GM12878 (cell line): ENCODE results near the gene ACTR2. TPM values are rescaled to one million over a fixed set of nuclear protein-coding genes. Genes with fewer than 3 reads are reported as not detected.

ENCODE experiments used
- ATAC-seq: fragments of 200-7000 bp; cut with Tn5 transposase; 3 replicates; pipeline ENCODE4 v1.9.1; 2020; ENCODE audit warnings: mild to moderate bottlenecking, moderate library complexity
- BruUV-seq: library from RNA; stranded (reverse); fragments of 400-500 nt; replicated peaks from 2 replicates; lab custom pipeline; 2021; lab: Mats Ljungman, UMichigan
- CTCF ChIA-PET: fragments of 300-600 bp; sonication (Branson Sonifier 250); formaldehyde crosslinking; extraction: SDS; loops from one replicate; lab custom pipeline; 2021; ENCODE audit warnings: inconsistent platforms; lab: Yijun Ruan, JAX
- POLR2A ChIA-PET: fragments of 350-600 bp; formaldehyde crosslinking; extraction: SDS; loops from one replicate; lab custom pipeline; 2021; ENCODE audit warnings: inconsistent platforms; lab: Charles Lee
- RAD21 ChIA-PET: fragments of 300-600 bp; sonication (Branson Sonifier 250); formaldehyde crosslinking; loops from one replicate; lab custom pipeline; 2023; ENCODE audit warnings: antibody characterized with exemption; ENCODE audit not compliant: unreplicated experiment; lab: Charles Lee
- SMC1A ChIA-PET: fragments of 300-600 bp; sonication (Branson Sonifier 250); formaldehyde crosslinking; loops from one replicate; lab custom pipeline; 2023; ENCODE audit not compliant: unreplicated experiment, uncharacterized antibody; lab: Charles Lee
- DNase-seq: peaks from one replicate; pipeline ENCODE4 v3.0.0-alpha.2; 2011; ENCODE audit warnings: low read depth, low spot score
- FAIRE-seq: peaks from 3 replicates; lab custom pipeline; 2011; peaks lifted over from hg19 to GRCh38; lab: Jason Lieb, UNC
- H2AFZ ChIP-seq: 2 replicates; pipeline ENCODE4 v1.6.0; 2011; ENCODE audit warnings: low read depth, low read length, control low read depth; ENCODE audit not compliant: control insufficient read depth
- H3K27ac ChIP-seq: 2 replicates; pipeline ENCODE4 v1.5.1; 2011; ENCODE audit warnings: control low read depth; ENCODE audit not compliant: control insufficient read depth, insufficient read depth
- H3K27me3 ChIP-seq, 2 experiments: replicated peaks in 1 of 2; 2 replicates each; pipeline versions ENCODE4 v1.6.0 to v1.6.1; 2011; ENCODE audit warnings: low read length in 1 of 2; ENCODE audit not compliant: control insufficient read depth in 2 of 2, insufficient read depth in 2 of 2
- H3K36me3 ChIP-seq, 2 experiments: 2 replicates each; pipeline ENCODE4 v1.5.1; 2011; ENCODE audit warnings: low read length in 1 of 2; ENCODE audit not compliant: control insufficient read depth in 2 of 2, insufficient read depth in 2 of 2
- H3K4me1 ChIP-seq: 2 replicates; pipeline ENCODE4 v1.6.1; 2011; ENCODE audit warnings: mild to moderate bottlenecking, low read length, moderate library complexity, mixed read lengths; ENCODE audit not compliant: control insufficient read depth, insufficient read depth
- H3K4me2 ChIP-seq: 2 replicates; pipeline ENCODE4 v1.6.0; 2011; ENCODE audit warnings: control low read depth; ENCODE audit not compliant: control insufficient read depth, insufficient read depth
- H3K4me3 ChIP-seq: fragments of 200-600 bp; sonication (generic); 2 replicates; pipeline ENCODE4 v1.5.1; 2016
- H3K79me2 ChIP-seq: 2 replicates; pipeline ENCODE4 v1.6.0; 2011; ENCODE audit warnings: low read length; ENCODE audit not compliant: control insufficient read depth, insufficient read depth
- H3K9ac ChIP-seq: 2 replicates; pipeline ENCODE4 v1.8.0; 2011; ENCODE audit warnings: low read length, control low read depth, mixed read lengths; ENCODE audit not compliant: control insufficient read depth, insufficient read depth
- H3K9me3 ChIP-seq: replicated peaks from 3 replicates; pipeline ENCODE4 v1.5.1; 2011; ENCODE audit warnings: mild to moderate bottlenecking, low read length; ENCODE audit not compliant: control insufficient read depth, insufficient read depth
- H4K20me1 ChIP-seq: 2 replicates; pipeline ENCODE4 v1.6.0; 2011; ENCODE audit not compliant: control insufficient read depth, insufficient read depth
- ASH2L ChIP-seq: fragments of 300-600, 200-600 bp; sonication (generic); IDR thresholded peaks from 2 replicates; pipeline ENCODE4 v1.6.1; 2017; ENCODE audit warnings: low read depth, mild to moderate bottlenecking, borderline replicate concordance
- BACH1 ChIP-seq: fragments of 450-650 bp; IDR thresholded peaks from 2 replicates; pipeline ENCODE4 v1.6.1; 2017; ENCODE audit warnings: mild to moderate bottlenecking, borderline replicate concordance
- CTCF ChIP-seq, 3 experiments: IDR thresholded peaks in 2 of 3; conservative IDR thresholded peaks in 1 of 3; 2 replicates each; pipeline ENCODE4 v1.5.1; 2011; ENCODE audit warnings: low read depth in 3 of 3, low read length in 3 of 3, mild to moderate bottlenecking in 3 of 3, control low read depth in 2 of 3, moderate library complexity in 2 of 3, inconsistent platforms in 1 of 3, mixed read lengths in 1 of 3; ENCODE audit not compliant: control insufficient read depth in 2 of 3, insufficient read depth in 1 of 3; ENCODE audit errors: extremely low read depth in 1 of 3
- DPF2 ChIP-seq: fragments of 450-650 bp; IDR thresholded peaks from 2 replicates; pipeline ENCODE4 v1.6.1; 2017; ENCODE audit warnings: mild to moderate bottlenecking
- EP300 ChIP-seq, 2 experiments: fragments of 150-350 bp in 1 of 2; IDR thresholded peaks; 2 replicates each; pipeline ENCODE4 v1.6.1; 2011 to 2012; ENCODE audit warnings: low read depth in 2 of 2, low read length in 2 of 2, borderline replicate concordance in 1 of 2, improper control_type of control experiment in 1 of 2, inconsistent platforms in 1 of 2; ENCODE audit not compliant: control insufficient read depth in 1 of 2
- FOS ChIP-seq: IDR thresholded peaks from 3 replicates; pipeline ENCODE4 v1.6.1; 2011; ENCODE audit warnings: borderline replicate concordance; ENCODE audit not compliant: insufficient read length; ENCODE audit errors: extremely low read depth
- IKZF1 ChIP-seq: fragments of 450-650 bp; conservative IDR thresholded peaks from 2 replicates; pipeline ENCODE4 v1.6.1; 2017; ENCODE audit warnings: antibody characterized with exemption, mild to moderate bottlenecking
- IRF3 ChIP-seq: fragments of 450-650 bp; IDR thresholded peaks from 2 replicates; pipeline ENCODE4 v1.6.1; 2014; ENCODE audit warnings: mild to moderate bottlenecking
- MEF2B ChIP-seq: fragments of 450-650 bp; IDR thresholded peaks from 2 replicates; pipeline ENCODE4 v1.6.1; 2018; ENCODE audit warnings: mild to moderate bottlenecking, moderate library complexity; ENCODE audit not compliant: partially characterized antibody, poor library complexity, severe bottlenecking
- MYC ChIP-seq: IDR thresholded peaks from 2 replicates; pipeline ENCODE4 v1.6.1; 2011; ENCODE audit warnings: mild to moderate bottlenecking, low read length, moderate library complexity, inconsistent platforms; ENCODE audit not compliant: insufficient read depth, insufficient replicate concordance, insufficient read length, severe bottlenecking
- POLR2A ChIP-seq: IDR thresholded peaks from 2 replicates; pipeline ENCODE4 v1.6.1; 2011; ENCODE audit warnings: low read depth, mild to moderate bottlenecking, low read length
- RAD21 ChIP-seq: IDR thresholded peaks from 2 replicates; pipeline ENCODE4 v1.6.1; 2011; ENCODE audit warnings: mild to moderate bottlenecking, low read depth, low read length, moderate library complexity; ENCODE audit not compliant: insufficient read depth
- SREBF1 ChIP-seq: IDR thresholded peaks from 2 replicates; pipeline ENCODE4 v1.6.1; 2012; ENCODE audit warnings: mild to moderate bottlenecking, low read length
- WRNIP1 ChIP-seq: IDR thresholded peaks from 2 replicates; pipeline ENCODE4 v1.6.1; 2011; ENCODE audit warnings: low read depth, low read length, improper control_type of control experiment, borderline replicate concordance
- WGBS: methylation state at CpG from one replicate; pipeline ENCODE4 v1.1.6; 2016; ENCODE audit warnings: low lambda C conversion rate; ENCODE audit not compliant: insufficient replicate concordance, insufficient coverage; ENCODE audit errors: missing lambda C conversion rate; 5-methylcytosine and 5-hydroxymethylcytosine counted together
- in situ Hi-C: fragments of 300-500 bp; cut with MboI; formaldehyde crosslinking; loops from 9 replicates; pipeline ENCODE4 v1.14.3; 2018; ENCODE audit warnings: mixed read lengths
- intact Hi-C: fragments of 100-400 bp; cut with micrococcal nuclease; formaldehyde crosslinking; loops from one replicate; pipeline ENCODE4 v1.14.2; 2022; ENCODE audit not compliant: unreplicated experiment
- polyA plus RNA-seq, 11 experiments: library from polyadenylated mRNA; depleted of rRNA in 4 of 11; unstranded in 6 of 11; stranded (reverse) in 5 of 11; fragments of >200 nt; fragmentation: Nextera tagmentation in 4 of 11; fragmentation: Illumina TruSeq in 1 of 11; extraction: Ambion mirVana in 4 of 11; extraction: Trizol in 1 of 11; gene quantifications; 1 replicate in 1 of 11; 2 replicates in 10 of 11; pipeline versions ENCODE4 v1.2.1 to v1.2.3, GENCODE V29; 2011 to 2016; ENCODE audit warnings: inconsistent platforms in 2 of 11, missing spikeins in 2 of 11, low read depth in 1 of 11
- total RNA-seq, 4 experiments: library from RNA; depleted of rRNA in 3 of 4; stranded (reverse); fragments of >200 nt in 3 of 4; fragmentation: Illumina TruSeq in 1 of 4; extraction: Trizol in 1 of 4; gene quantifications; 2 replicates each; pipeline versions ENCODE4 v1.2.1 to v1.2.3, GENCODE V29; 2013 to 2021
- TF ChIP-seq, protein P1 (sequence below): fragments of 450-650 bp; IDR thresholded peaks from 2 replicates; pipeline ENCODE4 v1.6.1; 2017; ENCODE audit warnings: mild to moderate bottlenecking

The ACTR2 gene
- total and polyA plus RNA-seq, 10 of the 15 experiments (the other 5 are each of a cell fraction or from before 2014, with no cell fraction given), result 94.2 to 401 (median 195) TPM

DNA sequence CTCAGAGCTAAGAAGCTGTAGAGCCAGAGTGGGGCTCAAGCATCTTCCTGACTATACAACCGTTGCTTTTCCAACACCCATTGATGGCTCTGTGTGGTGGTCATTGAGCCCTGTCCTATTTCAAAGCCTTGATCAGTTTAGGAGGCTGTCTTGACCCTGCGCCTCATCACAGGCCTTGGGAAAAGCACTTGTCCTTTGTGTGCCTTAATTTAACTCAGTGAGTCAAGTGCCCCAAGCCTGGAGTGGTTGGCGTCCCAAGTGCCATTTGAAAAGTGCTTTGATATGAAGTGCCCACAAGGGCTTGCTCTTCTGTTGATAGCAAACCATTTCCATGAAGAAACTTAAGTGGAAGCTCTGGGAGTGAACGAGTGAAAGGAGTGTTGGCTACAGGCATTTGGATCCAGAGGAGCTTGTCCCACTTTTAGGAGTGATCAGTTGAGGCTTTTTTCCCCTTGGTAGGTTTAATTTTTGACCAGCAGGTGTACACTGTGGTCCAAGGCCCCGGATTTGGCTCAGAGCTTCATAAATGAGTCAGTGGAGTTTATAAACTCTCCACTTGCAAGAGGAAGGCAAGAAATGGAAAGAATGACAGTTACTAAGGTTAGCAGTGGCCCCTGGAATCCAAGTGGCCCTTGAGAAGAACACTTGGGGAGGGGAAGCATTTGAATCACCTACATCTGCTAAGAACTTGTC, 50.3 kb downstream of the ACTR2 start:
- SMC1A ChIA-PET, result interaction anchor here (0.5 to 1.9 kb wide), 11 partner anchors 12 to 296 kb away, joined by 3 to 5 read pairs (median 4); no protein-coding TSS in a partner anchor
- H3K27me3 ChIP-seq, result no peaks in the 10 kb centered on the region
- FAIRE-seq (no peak), DNase-seq (no peak)
- no peak overlapping the region for H3K9ac ChIP-seq
- CTCF ChIA-PET, result interaction anchor here (0.7 to 1.5 kb wide), 6 partner anchors 9 to 274 kb away, joined by 3 to 6 read pairs (median 4); no protein-coding TSS in a partner anchor
- BruUV-seq, result no TSS peak
- intact Hi-C loops, result no loop called here
- WGBS, result 56% methylated on average over 5 of the region's 5 CpGs
- peaks cover 0 to 3% of the 10 kb centered on the region in 2 experiments; a peak in 2 of 4 replicates for H3K36me3 ChIP-seq
- H3K4me3 ChIP-seq, result no peak overlapping the region
- in situ Hi-C loops, result no loop called here
- POLR2A ChIA-PET, result interaction anchor here (0.6 kb wide), 1 partner anchor 34 kb away, joined by 4 read pairs; no protein-coding TSS in a partner anchor
- no peaks in the 10 kb centered on the region for H4K20me1 ChIP-seq
- H3K27ac ChIP-seq, result no peak overlapping the region
- TF ChIP-seq MYC (no peak), ASH2L (no peak), EP300 (IDR thresholded peaks at IDR 0.05; ENCODE audit: borderline replicate concordance in 1 of 2, control insufficient read depth in 1 of 2, low read depth in 2 of 2, low read length in 2 of 2) (no peak), POLR2A (peak; percentile 36; the same call in 1 of the 2 replicates), DPF2 (no peak), IKZF1 (no peak), CTCF (IDR thresholded peaks at IDR 0.05 in 2 of 3, conservative IDR thresholded peaks at IDR 0.05 in 1 of 3; ENCODE audit: control insufficient read depth in 2 of 3, extremely low read depth in 1 of 3, insufficient read depth in 1 of 3, low read depth in 3 of 3, low read length in 3 of 3) (no peak), SREBF1 (no peak), BACH1 (no peak), RAD21 (0 out of 2 replicates have a peak, but pooled peaks have one; percentile 25), WRNIP1 (no peak), IRF3 (no peak), FOS (no peak), MEF2B (no peak)
- TF ChIP-seq, protein P1, sequence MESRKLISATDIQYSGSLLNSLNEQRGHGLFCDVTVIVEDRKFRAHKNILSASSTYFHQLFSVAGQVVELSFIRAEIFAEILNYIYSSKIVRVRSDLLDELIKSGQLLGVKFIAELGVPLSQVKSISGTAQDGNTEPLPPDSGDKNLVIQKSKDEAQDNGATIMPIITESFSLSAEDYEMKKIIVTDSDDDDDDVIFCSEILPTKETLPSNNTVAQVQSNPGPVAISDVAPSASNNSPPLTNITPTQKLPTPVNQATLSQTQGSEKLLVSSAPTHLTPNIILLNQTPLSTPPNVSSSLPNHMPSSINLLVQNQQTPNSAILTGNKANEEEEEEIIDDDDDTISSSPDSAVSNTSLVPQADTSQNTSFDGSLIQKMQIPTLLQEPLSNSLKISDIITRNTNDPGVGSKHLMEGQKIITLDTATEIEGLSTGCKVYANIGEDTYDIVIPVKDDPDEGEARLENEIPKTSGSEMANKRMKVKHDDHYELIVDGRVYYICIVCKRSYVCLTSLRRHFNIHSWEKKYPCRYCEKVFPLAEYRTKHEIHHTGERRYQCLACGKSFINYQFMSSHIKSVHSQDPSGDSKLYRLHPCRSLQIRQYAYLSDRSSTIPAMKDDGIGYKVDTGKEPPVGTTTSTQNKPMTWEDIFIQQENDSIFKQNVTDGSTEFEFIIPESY, result no peak
- TF ChIP-seq, all 136 proteins: peak for 2
- H3K4me2 ChIP-seq, result no peak overlapping the region
- H3K79me2 ChIP-seq, result no peaks in the 10 kb centered on the region
- no peaks in the 10 kb centered on the region for H3K4me1 ChIP-seq
- RAD21 ChIA-PET, result interaction anchor here (1.1 to 3.0 kb wide), 5 partner anchors 23 to 164 kb away, joined by 3 to 10 read pairs (median 4); no protein-coding TSS in a partner anchor
- no peak overlapping the region for H2AFZ ChIP-seq
- ATAC-seq, result peak; percentile 54
- H3K9me3 ChIP-seq, result no peaks in the 10 kb centered on the region
